ENCODE results near the gene PLAA. TPM values are rescaled to one million over a fixed set of nuclear protein-coding genes. Genes with fewer than 3 reads are reported as not detected.

The PLAA gene
- total RNA-seq, 2 donors from 2014 or later, result 11.2 to 17.9 TPM

DNA sequence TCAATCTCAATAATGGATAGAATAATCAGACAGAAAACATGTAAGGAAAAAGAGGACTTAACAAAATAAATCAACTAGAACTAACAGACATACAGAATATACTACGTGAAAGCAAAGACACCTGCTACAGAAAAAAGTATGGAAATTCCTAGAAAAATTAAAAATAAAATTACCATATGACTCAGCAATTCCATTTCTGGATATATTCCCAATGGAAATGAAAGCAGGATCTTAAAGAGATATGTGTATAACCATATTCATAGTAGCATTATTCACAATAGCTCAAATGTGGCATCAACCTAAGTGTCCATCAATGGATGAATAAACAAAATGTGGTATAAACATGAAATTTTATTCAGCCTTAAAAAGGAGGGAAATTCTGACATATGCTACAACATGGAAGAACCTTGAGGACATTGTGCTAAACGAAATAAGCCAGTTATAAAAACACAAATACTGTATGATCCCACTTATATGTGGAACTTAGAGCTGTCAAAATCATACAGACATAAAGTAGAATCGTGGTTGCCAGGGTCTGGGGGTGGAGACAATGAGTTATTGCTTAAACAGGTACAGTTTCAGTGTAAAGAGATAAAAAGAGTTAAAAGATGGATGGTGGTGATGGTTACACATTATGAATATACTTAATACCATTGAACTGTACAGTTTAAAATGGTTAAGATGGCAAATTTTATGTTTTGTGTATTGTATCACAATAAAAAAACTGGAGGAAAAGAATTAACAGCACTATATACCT lies 6.9 kb downstream of the PLAA start:
- no peak overlapping the region for H3K4me3 ChIP-seq
- no peaks in the 10 kb centered on the region for H3K36me3 ChIP-seq (replicated peaks in 1 of 2; ENCODE audit: insufficient read depth in 1 of 2, low read depth in 2 of 2)
- TF ChIP-seq, protein P1, sequence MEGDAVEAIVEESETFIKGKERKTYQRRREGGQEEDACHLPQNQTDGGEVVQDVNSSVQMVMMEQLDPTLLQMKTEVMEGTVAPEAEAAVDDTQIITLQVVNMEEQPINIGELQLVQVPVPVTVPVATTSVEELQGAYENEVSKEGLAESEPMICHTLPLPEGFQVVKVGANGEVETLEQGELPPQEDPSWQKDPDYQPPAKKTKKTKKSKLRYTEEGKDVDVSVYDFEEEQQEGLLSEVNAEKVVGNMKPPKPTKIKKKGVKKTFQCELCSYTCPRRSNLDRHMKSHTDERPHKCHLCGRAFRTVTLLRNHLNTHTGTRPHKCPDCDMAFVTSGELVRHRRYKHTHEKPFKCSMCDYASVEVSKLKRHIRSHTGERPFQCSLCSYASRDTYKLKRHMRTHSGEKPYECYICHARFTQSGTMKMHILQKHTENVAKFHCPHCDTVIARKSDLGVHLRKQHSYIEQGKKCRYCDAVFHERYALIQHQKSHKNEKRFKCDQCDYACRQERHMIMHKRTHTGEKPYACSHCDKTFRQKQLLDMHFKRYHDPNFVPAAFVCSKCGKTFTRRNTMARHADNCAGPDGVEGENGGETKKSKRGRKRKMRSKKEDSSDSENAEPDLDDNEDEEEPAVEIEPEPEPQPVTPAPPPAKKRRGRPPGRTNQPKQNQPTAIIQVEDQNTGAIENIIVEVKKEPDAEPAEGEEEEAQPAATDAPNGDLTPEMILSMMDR (IDR thresholded peaks at IDR 0.05), result no peak
- no peak for TF ChIP-seq POLR2A (IDR thresholded peaks at IDR 0.05)
- WGBS, 2 donors, result 76 to 82% methylated on average over 3 of the region's 3 CpGs
- peaks cover 16% of the 10 kb centered on the region for H3K4me1 ChIP-seq
- H3K27ac ChIP-seq, result no peak overlapping the region
- DNase-seq (no peak), ATAC-seq (no peak)
- no peaks in the 10 kb centered on the region for H3K27me3 ChIP-seq
- peaks cover 0 to 7% (median 0%) of the 10 kb centered on the region in 3 donors for H3K9me3 ChIP-seq
- intact Hi-C loops (cut with DNase I), result no loop called here

DNA sequence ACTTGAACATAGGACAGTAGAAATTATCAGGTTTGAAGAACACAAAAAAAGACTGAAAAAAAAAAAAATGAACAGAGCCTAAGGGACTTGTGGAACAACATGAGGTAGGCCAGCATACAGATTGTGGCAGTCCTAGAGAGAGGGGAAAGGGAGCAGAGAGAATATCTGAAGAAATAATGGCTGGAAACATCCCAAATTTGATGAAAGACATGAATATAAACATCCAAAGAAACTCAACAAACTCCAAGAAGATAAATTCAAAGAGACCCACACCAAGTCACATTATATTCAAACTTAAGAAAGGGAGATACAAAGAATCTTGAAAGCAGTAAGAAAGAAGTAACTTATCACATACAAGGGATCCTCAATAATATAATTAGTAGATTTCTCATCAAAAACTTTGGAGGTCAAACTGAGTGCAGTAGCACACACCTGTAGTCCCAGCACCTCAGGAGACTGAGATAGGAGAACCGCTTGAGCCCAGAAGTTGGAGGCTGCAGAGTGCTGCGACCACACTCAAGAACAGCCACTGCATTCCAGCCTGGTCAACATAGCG lies 9.1 kb downstream of the PLAA start:
- ATAC-seq (no peak), DNase-seq (no peak)
- Histone ChIP-seq H3K36me3 (replicated peaks in 1 of 2; ENCODE audit: insufficient read depth in 1 of 2, low read depth in 2 of 2) (no peaks in the 10 kb centered on the region), H3K27me3 (no peaks in the 10 kb centered on the region), H3K4me3 (no peak overlapping the region), H3K27ac (no peak overlapping the region), H3K4me1 (peaks cover 8% of the 10 kb centered on the region), H3K9me3 (peaks cover 0 to 7% (median 0%) of the 10 kb centered on the region in 3 donors)
- intact Hi-C loops (cut with DNase I), result no loop called here
- TF ChIP-seq, protein P1 (IDR thresholded peaks at IDR 0.05), result no peak
- TF ChIP-seq POLR2A (IDR thresholded peaks at IDR 0.05), result no peak
- 88 to 98% methylated on average over 3 of the region's 3 CpGs for WGBS, 2 donors

DNA sequence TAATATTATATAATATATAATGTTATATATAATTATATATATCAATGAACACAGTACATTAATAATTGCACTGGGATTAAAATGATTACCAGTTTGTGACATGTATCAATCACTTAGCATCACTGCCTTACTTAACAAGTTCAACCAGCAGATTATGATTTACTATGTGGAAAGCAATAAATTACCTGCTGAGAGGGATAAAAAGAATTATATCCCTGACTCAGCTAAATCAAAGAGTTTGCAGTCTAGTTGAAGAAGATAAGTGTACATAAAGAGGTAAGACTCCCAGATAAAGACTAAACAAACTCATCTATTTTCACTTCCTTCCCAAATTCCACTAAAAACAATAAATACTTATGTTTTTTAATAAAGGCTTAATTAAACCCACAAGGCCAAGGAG lies 11.2 kb downstream of the PLAA start:
- DNase-seq (no peak), ATAC-seq (no peak)
- TF ChIP-seq, protein P1 (IDR thresholded peaks at IDR 0.05), result no peak
- no peak for TF ChIP-seq POLR2A (IDR thresholded peaks at IDR 0.05)
- intact Hi-C loops (cut with DNase I), result no loop called here
- H3K27ac ChIP-seq, result no peak overlapping the region
- H3K27me3 ChIP-seq, result no peaks in the 10 kb centered on the region
- no peak overlapping the region for H3K4me3 ChIP-seq
- peaks cover 8% of the 10 kb centered on the region for H3K4me1 ChIP-seq
- peaks cover 0 to 7% (median 0%) of the 10 kb centered on the region in 3 donors for H3K9me3 ChIP-seq
- no peaks in the 10 kb centered on the region for H3K36me3 ChIP-seq (replicated peaks in 1 of 2; ENCODE audit: insufficient read depth in 1 of 2, low read depth in 2 of 2)

DNA sequence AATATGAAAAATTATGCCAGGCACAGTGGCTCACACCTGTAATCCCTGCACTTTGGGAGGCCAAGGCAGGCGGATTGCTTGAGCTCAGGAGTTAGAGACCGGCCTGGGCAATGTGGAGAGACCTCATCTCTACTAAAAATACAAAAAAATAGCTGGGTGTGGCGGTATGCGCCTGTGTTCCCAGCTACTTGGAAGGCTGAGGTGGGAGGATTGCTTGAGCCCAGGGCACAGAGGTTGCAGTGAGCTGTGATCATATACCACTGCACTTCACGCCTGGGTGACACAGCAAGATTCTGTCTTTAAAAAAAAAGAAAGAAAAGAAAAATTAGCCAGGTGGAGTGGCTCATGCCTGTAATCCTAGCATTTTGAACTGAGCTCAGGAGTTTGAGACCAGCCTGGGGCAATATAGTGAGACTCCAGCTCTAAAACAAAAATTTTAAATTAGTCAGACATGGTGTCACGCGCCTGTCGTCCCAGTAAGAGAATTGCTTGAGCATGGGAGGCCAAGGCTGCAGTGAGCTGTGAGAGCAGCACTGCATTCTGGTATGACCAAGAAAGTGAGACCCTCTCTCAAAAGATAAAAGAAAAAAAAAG lies 18.0 kb downstream of the PLAA start:
- H3K27me3 ChIP-seq, result no peaks in the 10 kb centered on the region
- no peak for DNase-seq
- intact Hi-C loops (cut with DNase I), result no loop called here
- H3K4me1 ChIP-seq, result no peaks in the 10 kb centered on the region
- 96 to 97% methylated on average over 8 of the region's 8 CpGs for WGBS, 2 donors
- no peak for ATAC-seq
- TF ChIP-seq POLR2A (IDR thresholded peaks at IDR 0.05), result no peak
- H3K27ac ChIP-seq, result no peak overlapping the region
- H3K9me3 ChIP-seq, result no peaks in the 10 kb centered on the region
- peaks cover 0 to 10% of the 10 kb centered on the region in 2 donors for H3K36me3 ChIP-seq (replicated peaks in 1 of 2; ENCODE audit: insufficient read depth in 1 of 2, low read depth in 2 of 2)
- no peak overlapping the region for H3K4me3 ChIP-seq

DNA sequence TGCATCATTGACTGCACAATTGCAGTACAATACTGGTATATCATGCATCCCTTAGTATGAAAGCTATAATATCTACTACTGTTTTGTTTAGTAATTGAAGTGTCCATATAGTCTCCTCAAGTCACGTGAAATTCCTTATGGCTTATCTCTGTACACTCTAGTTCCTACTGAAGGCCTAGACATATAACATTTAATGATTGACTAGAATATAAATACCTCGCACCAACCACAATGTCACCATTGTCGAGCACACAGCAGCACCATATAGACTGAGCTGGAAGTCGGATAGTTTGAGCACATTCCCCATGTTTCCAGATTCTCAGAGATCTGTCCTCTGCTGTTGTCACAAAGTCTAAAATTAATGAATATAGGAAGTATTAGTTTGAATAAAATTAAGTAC lies 21.4 kb downstream of the PLAA start:
- DNase-seq, result no peak
- TF ChIP-seq, protein P1 (IDR thresholded peaks at IDR 0.05), result no peak
- no peak for TF ChIP-seq POLR2A (IDR thresholded peaks at IDR 0.05)
- Histone ChIP-seq H3K27me3 (no peaks in the 10 kb centered on the region), H3K4me1 (no peaks in the 10 kb centered on the region), H3K4me3 (no peak overlapping the region), H3K27ac (no peak overlapping the region), H3K9me3 (no peaks in the 10 kb centered on the region), H3K36me3 (replicated peaks in 1 of 2; ENCODE audit: insufficient read depth in 1 of 2, low read depth in 2 of 2) (peaks cover 0 to 32% of the 10 kb centered on the region in 2 donors)
- intact Hi-C loops (cut with DNase I), result no loop called here
- no peak for ATAC-seq
- WGBS, 2 donors, result 77 to 88% methylated on average over 4 of the region's 4 CpGs
